HCT116 (cell line): ENCODE measurements around the gene FANK1. TPM values are rescaled to one million over a fixed set of nuclear protein-coding genes. Genes with fewer than 3 reads are reported as not detected.

Source experiments
- ATAC-seq: fragments of 200-7000 bp; cut with Tn5 transposase; 2 replicates; pipeline ENCODE4 v1.9.1; 2020; ENCODE audit warnings: mild to moderate bottlenecking, moderate library complexity
- BruUV-seq: library from RNA; stranded (reverse); fragments of 400-500 nt; replicated peaks from 2 replicates; lab custom pipeline; 2021; lab: Mats Ljungman, UMichigan
- CTCF ChIA-PET: fragments of 300-600 bp; sonication (Branson Sonifier 250); formaldehyde crosslinking; loops from one replicate; lab custom pipeline; 2021; ENCODE audit warnings: antibody characterized with exemption; lab: Charles Lee
- POLR2A ChIA-PET: fragments of 300-600, 350-600 bp; sonication (Branson Sonifier 250); formaldehyde crosslinking; loops from one replicate; lab custom pipeline; 2021; ENCODE audit warnings: antibody characterized with exemption; lab: Charles Lee
- RAD21 ChIA-PET, 2 experiments: fragments of 300-600 bp; sonication (Branson Sonifier 250); formaldehyde crosslinking; loops; one replicate each; lab custom pipeline; 2023; ENCODE audit warnings: low total read pairs in 2 of 2; ENCODE audit not compliant: uncharacterized antibody in 2 of 2, unreplicated experiment in 2 of 2, low non-redundant PET in 1 of 2; lab: Charles Lee
- DNase-seq: peaks from one replicate; pipeline ENCODE4 v3.0.0-alpha.2; 2010; ENCODE audit warnings: low read depth, low spot score
- H2AFZ ChIP-seq: fragments of 200-600 bp; shearing (Covaris generic), sonication (generic); 2 replicates; pipeline ENCODE4 v1.6.1; 2017; ENCODE audit warnings: low read depth, mixed run types, mixed read lengths, antibody characterized with exemption, low read length; ENCODE audit not compliant: poor library complexity, severe bottlenecking
- H3K27ac ChIP-seq: 2 replicates; pipeline ENCODE4 v1.5.1; 2012; ENCODE audit warnings: low read depth, low read length
- H3K27me3 ChIP-seq: fragments of 200-600 bp; sonication (generic); 2 replicates; pipeline ENCODE4 v1.6.1; 2016; ENCODE audit warnings: mixed run types, low read length, mixed read lengths; ENCODE audit not compliant: insufficient read depth
- H3K36me3 ChIP-seq, 2 experiments: fragments of 200-500 bp in 1 of 2; fragments of 200-600 bp in 1 of 2; sonication (Bioruptor generic) in 1 of 2; sonication (generic) in 1 of 2; 2 replicates each; pipeline versions ENCODE4 v1.5.1 to v1.6.1; 2014 to 2016; ENCODE audit warnings: low read length in 2 of 2, inconsistent platforms in 1 of 2, mixed read lengths in 1 of 2, mixed run types in 1 of 2; ENCODE audit not compliant: insufficient read depth in 2 of 2, control insufficient read depth in 1 of 2
- H3K4me1 ChIP-seq, 2 experiments: fragments of 200-600 bp in 1 of 2; sonication (generic) in 1 of 2; 2 replicates each; pipeline versions ENCODE4 v1.5.1 to v1.6.1; 2012 to 2017; ENCODE audit warnings: low read length in 2 of 2, inconsistent platforms in 1 of 2, mild to moderate bottlenecking in 1 of 2, mixed read lengths in 1 of 2, mixed run types in 1 of 2, moderate library complexity in 1 of 2; ENCODE audit not compliant: insufficient read depth in 2 of 2, control insufficient read depth in 1 of 2
- H3K4me2 ChIP-seq: fragments of 200-600 bp; sonication (generic); 2 replicates; pipeline ENCODE4 v1.6.1; 2017; ENCODE audit warnings: mixed run types, low read length, mixed read lengths
- H3K4me3 ChIP-seq, 2 experiments: fragments of 200-600 bp in 1 of 2; sonication (generic) in 1 of 2; replicated peaks in 1 of 2; 2 replicates each; pipeline ENCODE4 v1.5.1; 2011 to 2016; ENCODE audit warnings: low read length in 2 of 2, control low read depth in 1 of 2, low read depth in 1 of 2, mild to moderate bottlenecking in 1 of 2, mixed read lengths in 1 of 2, mixed run types in 1 of 2
- H3K79me2 ChIP-seq: fragments of 200-600 bp; sonication (generic); 2 replicates; pipeline ENCODE4 v1.6.1; 2017; ENCODE audit warnings: mild to moderate bottlenecking, mixed run types, low read length, moderate library complexity, mixed read lengths; ENCODE audit not compliant: insufficient read depth
- H3K9ac ChIP-seq: fragments of 200-600 bp; sonication (generic); 2 replicates; pipeline ENCODE4 v1.6.1; 2016; ENCODE audit warnings: low read length, mixed read lengths
- H3K9me2 ChIP-seq: fragments of 200-600 bp; sonication (generic), shearing (Covaris generic); 2 replicates; pipeline ENCODE4 v1.6.1; 2017; ENCODE audit warnings: mixed run types, mild to moderate bottlenecking, moderate library complexity; ENCODE audit not compliant: insufficient read depth
- H3K9me3 ChIP-seq, 2 experiments: fragments of 200-500 bp in 1 of 2; fragments of 200-600 bp in 1 of 2; sonication (Bioruptor generic) in 1 of 2; sonication (generic) in 1 of 2; 2 replicates each; pipeline ENCODE4 v1.6.1; 2014 to 2017; ENCODE audit warnings: low read length in 2 of 2, mixed read lengths in 2 of 2, inconsistent platforms in 1 of 2, low read depth in 1 of 2, mild to moderate bottlenecking in 1 of 2, mixed run types in 1 of 2, moderate library complexity in 1 of 2; ENCODE audit not compliant: control insufficient read depth in 1 of 2, insufficient read depth in 1 of 2
- H4K20me1 ChIP-seq: fragments of 200-600 bp; sonication (generic), shearing (Covaris generic); 2 replicates; pipeline ENCODE4 v1.6.1; 2017; ENCODE audit warnings: mixed run types, mild to moderate bottlenecking, moderate library complexity; ENCODE audit not compliant: insufficient read depth
- CEBPB ChIP-seq: IDR thresholded peaks from 2 replicates; pipeline ENCODE4 v1.6.1; 2012; ENCODE audit warnings: low read depth
- CTCF ChIP-seq, 3 experiments: fragments of 200-600 bp in 1 of 3; sonication (generic) in 1 of 3; IDR thresholded peaks in 2 of 3; conservative IDR thresholded peaks in 1 of 3; 2 replicates each; pipeline ENCODE4 v1.5.1; 2012 to 2017; ENCODE audit warnings: low read depth in 2 of 3, low read length in 2 of 3, antibody characterized with exemption in 1 of 3, borderline replicate concordance in 1 of 3, control low read depth in 1 of 3, mild to moderate bottlenecking in 1 of 3, mixed read lengths in 1 of 3, mixed run types in 1 of 3, moderate library complexity in 1 of 3; ENCODE audit not compliant: insufficient read depth in 1 of 3
- EGR1 ChIP-seq: IDR thresholded peaks from 2 replicates; pipeline ENCODE4 v1.6.1; 2012; ENCODE audit warnings: low read depth
- FOSL1 ChIP-seq: IDR thresholded peaks from 2 replicates; pipeline ENCODE4 v1.6.1; 2012; ENCODE audit warnings: low read depth
- JUND ChIP-seq: IDR thresholded peaks from 2 replicates; pipeline ENCODE4 v1.6.1; 2012
- POLR2AphosphoS5 ChIP-seq: IDR thresholded peaks from 2 replicates; pipeline ENCODE4 v1.6.1; 2011; ENCODE audit warnings: mild to moderate bottlenecking, low read depth, low read length, moderate library complexity
- RAD21 ChIP-seq: IDR thresholded peaks from 2 replicates; pipeline ENCODE4 v1.6.1; 2012; ENCODE audit warnings: low read depth, mild to moderate bottlenecking
- REST ChIP-seq: IDR thresholded peaks from 2 replicates; pipeline ENCODE4 v1.6.1; 2012; ENCODE audit warnings: low read depth
- SIN3A ChIP-seq: IDR thresholded peaks from 2 replicates; pipeline ENCODE4 v1.6.1; 2012; ENCODE audit warnings: low read depth
- SRF ChIP-seq: IDR thresholded peaks from 2 replicates; pipeline ENCODE4 v1.6.1; 2012; ENCODE audit warnings: low read depth
- TCF7L2 ChIP-seq: IDR thresholded peaks from 2 replicates; pipeline ENCODE4 v1.7.0; 2011; ENCODE audit warnings: borderline replicate concordance, inconsistent platforms; ENCODE audit not compliant: insufficient read depth, insufficient read length; ENCODE audit errors: extremely low read depth
- YY1 ChIP-seq: IDR thresholded peaks from 2 replicates; pipeline ENCODE4 v1.6.1; 2011; ENCODE audit warnings: low read length, low read depth, moderate library complexity, mild to moderate bottlenecking; ENCODE audit not compliant: insufficient replicate concordance; ENCODE audit errors: extremely low read depth
- intact Hi-C: fragments of 100-400 bp; cut with micrococcal nuclease; formaldehyde crosslinking; loops from 2 replicates; pipeline ENCODE4 v1.10.0; 2022
- total RNA-seq: library from RNA; stranded (reverse); gene quantifications from one replicate; pipeline ENCODE4 v1.2.1, GENCODE V29; 2021; ENCODE audit not compliant: unreplicated experiment
- TF ChIP-seq, protein P1 (sequence below): IDR thresholded peaks from 2 replicates; pipeline ENCODE4 v1.6.1; 2012

The FANK1 gene
- total RNA-seq, 1 experiment from 2014 or later, result 5.4 TPM

- no peak for TF ChIP-seq POLR2AphosphoS5
- TF ChIP-seq FOSL1, result no peak
- TF ChIP-seq REST, result no peak
- TF ChIP-seq CEBPB, result no peak
- no peak for TF ChIP-seq CTCF (IDR thresholded peaks at IDR 0.05 in 2 of 3, conservative IDR thresholded peaks at IDR 0.05 in 1 of 3; ENCODE audit: borderline replicate concordance in 1 of 3, insufficient read depth in 1 of 3, low read depth in 2 of 3, low read length in 2 of 3)
- TF ChIP-seq SRF, result no peak
Measured at GRCh38 chr10:126036515-126036914, 140.2 kb downstream of the FANK1 start (continued).

DNA sequence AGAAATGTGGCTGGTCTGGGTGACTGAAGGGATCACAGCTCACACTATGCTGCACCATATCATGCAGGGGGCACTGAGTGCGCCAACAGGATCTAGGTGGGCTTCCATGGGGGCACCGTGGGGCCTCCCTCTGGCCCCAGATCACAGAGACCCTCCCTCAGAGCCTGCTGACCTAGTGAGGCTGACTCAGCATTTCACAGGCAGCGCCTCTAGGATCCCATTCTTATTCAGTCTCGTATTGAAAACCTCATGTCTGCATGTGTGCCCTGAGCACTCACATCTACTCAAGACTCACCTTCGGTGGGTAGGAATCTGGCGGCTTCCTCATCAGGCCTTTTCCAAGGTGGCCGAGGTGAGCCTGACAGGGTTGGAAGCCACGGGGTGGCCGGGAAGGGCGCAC, 141.6 kb downstream of the FANK1 start:
- no TSS peak for BruUV-seq
- intact Hi-C loops, result no loop called here
- CTCF ChIA-PET, result no interaction called here

More for the DNA sequence above, 141.6 kb downstream of the FANK1 start:
- TF ChIP-seq TCF7L2, result no peak
- no peak for TF ChIP-seq RAD21
- TF ChIP-seq POLR2AphosphoS5, result no peak
- no peak for TF ChIP-seq YY1
- no peak for TF ChIP-seq EGR1
- TF ChIP-seq, protein P1, sequence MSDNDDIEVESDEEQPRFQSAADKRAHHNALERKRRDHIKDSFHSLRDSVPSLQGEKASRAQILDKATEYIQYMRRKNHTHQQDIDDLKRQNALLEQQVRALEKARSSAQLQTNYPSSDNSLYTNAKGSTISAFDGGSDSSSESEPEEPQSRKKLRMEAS, result no peak
- no peak for TF ChIP-seq REST
- no peak for TF ChIP-seq SIN3A
- no peak for TF ChIP-seq JUND
- H3K4me2 ChIP-seq, result no peak overlapping the region
- no peak overlapping the region for H3K27ac ChIP-seq
- 0 out of 2 replicates have a peak, but pooled peaks cover 6% of the 10 kb centered on the region for H3K27me3 ChIP-seq
- H3K9ac ChIP-seq, result no peak overlapping the region
- H3K79me2 ChIP-seq, result no peaks in the 10 kb centered on the region
- H3K36me3 ChIP-seq, result no peaks in the 10 kb centered on the region
- RAD21 ChIA-PET, result no interaction called here
- H2AFZ ChIP-seq, result no peak overlapping the region
- no peak overlapping the region for H3K4me3 ChIP-seq
- no peaks in the 10 kb centered on the region for H3K4me1 ChIP-seq
- no peaks in the 10 kb centered on the region for H4K20me1 ChIP-seq
- POLR2A ChIA-PET, result no interaction called here
- H3K9me3 ChIP-seq, result peaks cover 8 to 11% of the 10 kb centered on the region in 2 experiments; a peak in 1 of 4 replicates
- ATAC-seq (no peak), DNase-seq (no peak)
- H3K9me2 ChIP-seq, result no peaks in the 10 kb centered on the region
